ENCODE results near the gene HRCT1. TPM values are rescaled to one million over a fixed set of nuclear protein-coding genes. Genes with fewer than 3 reads are reported as not detected.

HRCT1 gene
- total RNA-seq, 5 donors from 2014 or later (not counting 1 experiment from before 2014, with no cell fraction given), result not detected

- H3K36me3 Mint-ChIP-seq, result no peaks in the 10 kb centered on the region
- ChIA-PET CTCF (interaction anchor here (0.6 to 0.9 kb wide), 3 partner anchors 20 to 36 kb away, joined by 3 to 5 read pairs (median 3); no protein-coding TSS in a partner anchor), POLR2A (interaction anchor here in 1 of 2 donors (0.6 kb wide), 1 partner anchor 238 kb away, joined by 5 read pairs; no protein-coding TSS in a partner anchor)
- peaks cover 0 to 15% of the 10 kb centered on the region in 2 experiments for H3K27me3 ChIP-seq (replicated peaks in 1 of 2; ENCODE audit: control insufficient read depth in 2 of 2, extremely low read depth in 1 of 2, insufficient read depth in 2 of 2, low read length in 1 of 2)
- H3K4me3 Mint-ChIP-seq, result no peak overlapping the region
- H3K36me3 ChIP-seq (ENCODE audit: control insufficient read depth in 2 of 2, extremely low read depth in 1 of 2, insufficient read depth in 1 of 2, low read length in 1 of 2), result no peaks in the 10 kb centered on the region
- no peak overlapping the region for H3K4me3 ChIP-seq (ENCODE audit: control insufficient read depth in 1 of 2, extremely low read depth in 1 of 2, low read length in 1 of 2)
- WGBS (ENCODE audit: insufficient coverage), result 100% methylated on average over 1 of the region's 2 CpGs
- ATAC-seq (replicated peaks in 1 of 4), result no peak
- H3K27me3 Mint-ChIP-seq, result peaks cover 4 to 18% of the 10 kb centered on the region in 2 donors
- no peak overlapping the region for H3K27ac ChIP-seq (ENCODE audit: low read length)
- H3K4me1 ChIP-seq (ENCODE audit: control insufficient read depth in 1 of 2, extremely low read depth in 1 of 2, insufficient read depth in 2 of 2, low read length in 2 of 2), result peaks cover 3% of the 10 kb centered on the region in 2 experiments
- H3K27ac Mint-ChIP-seq, result no peak overlapping the region
- no peaks in the 10 kb centered on the region for H3K9me3 Mint-ChIP-seq
- H3K9me3 ChIP-seq, result no peaks in the 10 kb centered on the region
- no peak for DNase-seq
- peaks cover 6 to 10% (median 6%) of the 10 kb centered on the region in 3 donors for H3K4me1 Mint-ChIP-seq
Observed at GRCh38 chr9:35899021-35899420, 7.0 kb upstream of the HRCT1 start.

DNA sequence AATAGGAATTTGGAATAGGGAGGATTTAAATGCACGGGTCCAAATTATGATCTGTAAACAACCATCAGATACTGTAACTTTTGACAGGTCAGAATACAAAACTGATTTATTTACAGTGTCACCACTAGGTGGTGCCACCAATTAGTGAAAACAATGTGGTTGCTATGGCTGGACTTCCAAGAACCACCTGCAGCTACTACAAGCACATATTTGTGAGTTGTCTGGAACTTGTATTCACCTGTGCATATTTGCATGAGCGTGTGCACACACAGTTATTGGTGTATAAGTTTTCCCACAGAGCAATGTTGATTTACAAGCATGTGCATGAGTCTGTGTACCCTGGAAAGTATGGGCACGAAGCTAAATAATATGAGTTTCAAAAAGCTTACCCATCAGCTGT is 3.0 kb upstream of the HRCT1 start:
- Histone ChIP-seq H3K27me3 (replicated peaks in 1 of 2; ENCODE audit: control insufficient read depth in 2 of 2, extremely low read depth in 1 of 2, insufficient read depth in 2 of 2, low read length in 1 of 2) (peaks cover 0 to 7% of the 10 kb centered on the region in 2 experiments), H3K27ac (ENCODE audit: low read length) (no peak overlapping the region), H3K4me3 (ENCODE audit: control insufficient read depth in 1 of 2, extremely low read depth in 1 of 2, low read length in 1 of 2) (no peak overlapping the region), H3K9me3 (no peaks in the 10 kb centered on the region), H3K4me1 (ENCODE audit: control insufficient read depth in 1 of 2, extremely low read depth in 1 of 2, insufficient read depth in 2 of 2, low read length in 2 of 2) (peaks cover 8 to 33% of the 10 kb centered on the region in 2 experiments), H3K36me3 (ENCODE audit: control insufficient read depth in 2 of 2, extremely low read depth in 1 of 2, insufficient read depth in 1 of 2, low read length in 1 of 2) (peaks cover 0 to 3% of the 10 kb centered on the region in 2 donors)
- ChIA-PET POLR2A (interaction anchor here in 1 of 2 donors (0.6 to 0.7 kb wide), 2 partner anchors 43 to 150 kb away, joined by 3 to 4 read pairs; no protein-coding TSS in a partner anchor), CTCF (interaction anchor here (0.6 to 2.2 kb wide), 14 partner anchors 9 to 120 kb away, joined by 3 to 20 read pairs (median 4); partner anchors contain the start of gene FAM221B (in 1 of the 2))
- peak; percentile 58 to 66 (median 59) for ATAC-seq (replicated peaks in 1 of 4)
- Mint-ChIP-seq H3K4me3 (no peak overlapping the region), H3K27ac (no peak overlapping the region), H3K9me3 (no peaks in the 10 kb centered on the region), H3K4me1 (peaks cover 23 to 40% (median 28%) of the 10 kb centered on the region in 3 donors), H3K27me3 (peaks cover 4 to 8% of the 10 kb centered on the region in 2 donors), H3K36me3 (no peaks in the 10 kb centered on the region)
- WGBS (ENCODE audit: insufficient coverage), result 50% methylated on average over 2 of the region's 3 CpGs
- peak in 15 of 35 experiments; percentile 13 to 75 (median 26) for DNase-seq

- no peak for ATAC-seq (replicated peaks in 1 of 4)
- no peaks in the 10 kb centered on the region for H3K36me3 Mint-ChIP-seq
- peaks cover 36 to 52% (median 41%) of the 10 kb centered on the region in 3 donors for H3K4me1 Mint-ChIP-seq
- Histone ChIP-seq H3K27ac (ENCODE audit: low read length) (no peak overlapping the region), H3K27me3 (replicated peaks in 1 of 2; ENCODE audit: control insufficient read depth in 2 of 2, extremely low read depth in 1 of 2, insufficient read depth in 2 of 2, low read length in 1 of 2) (peaks cover 0 to 7% of the 10 kb centered on the region in 2 experiments), H3K9me3 (no peaks in the 10 kb centered on the region), H3K4me3 (ENCODE audit: control insufficient read depth in 1 of 2, extremely low read depth in 1 of 2, low read length in 1 of 2) (no peak overlapping the region), H3K36me3 (ENCODE audit: control insufficient read depth in 2 of 2, extremely low read depth in 1 of 2, insufficient read depth in 1 of 2, low read length in 1 of 2) (peaks cover 0 to 3% of the 10 kb centered on the region in 2 donors), H3K4me1 (ENCODE audit: control insufficient read depth in 1 of 2, extremely low read depth in 1 of 2, insufficient read depth in 2 of 2, low read length in 2 of 2) (peaks cover 20 to 46% of the 10 kb centered on the region in 2 experiments)
- WGBS (ENCODE audit: insufficient coverage), result 100% methylated on average over 2 of the region's 8 CpGs
- no peak for DNase-seq
- ChIA-PET POLR2A (no interaction called here), CTCF (interaction anchor here (0.6 to 2.2 kb wide), 4 partner anchors 28 to 1488 kb away, joined by 3 to 14 read pairs (median 4); no protein-coding TSS in a partner anchor)
- H3K9me3 Mint-ChIP-seq, result no peaks in the 10 kb centered on the region
- no peak overlapping the region for H3K4me3 Mint-ChIP-seq
- no peak overlapping the region for H3K27ac Mint-ChIP-seq
- H3K27me3 Mint-ChIP-seq, result peaks cover 4 to 8% of the 10 kb centered on the region in 2 donors
Observed at GRCh38 chr9:35904338-35904737, 1.7 kb upstream of the HRCT1 start.

GRCh38 chr9:35905051-35905781 is 786 bp upstream of the HRCT1 start:
- H3K9me3 Mint-ChIP-seq, result no peaks in the 10 kb centered on the region
- H3K4me3 ChIP-seq (ENCODE audit: control insufficient read depth in 1 of 2, extremely low read depth in 1 of 2, low read length in 1 of 2), result no peak overlapping the region
- ChIA-PET CTCF (interaction anchor here (0.6 to 1.3 kb wide), 5 partner anchors 27 to 1489 kb away, joined by 3 to 8 read pairs (median 3); no protein-coding TSS in a partner anchor), POLR2A (no interaction called here)
- 78% methylated on average over 8 of the region's 8 CpGs for WGBS (ENCODE audit: insufficient coverage)
- H3K27me3 Mint-ChIP-seq, result peaks cover 4 to 8% of the 10 kb centered on the region in 2 donors
- ATAC-seq (replicated peaks in 1 of 4) (no peak), DNase-seq (no peak)
- H3K27ac Mint-ChIP-seq, result peak overlapping the region in 1 of 2 donors; percentile 6
- H3K9me3 ChIP-seq, result no peaks in the 10 kb centered on the region
- peaks cover 0 to 3% of the 10 kb centered on the region in 2 donors for H3K36me3 ChIP-seq (ENCODE audit: control insufficient read depth in 2 of 2, extremely low read depth in 1 of 2, insufficient read depth in 1 of 2, low read length in 1 of 2)
- no peaks in the 10 kb centered on the region for H3K36me3 Mint-ChIP-seq
- no peak overlapping the region for H3K27ac ChIP-seq (ENCODE audit: low read length)
- no peak overlapping the region for H3K4me3 Mint-ChIP-seq
- H3K4me1 Mint-ChIP-seq, result peaks cover 45 to 61% (median 46%) of the 10 kb centered on the region in 3 donors
- peaks cover 0 to 7% of the 10 kb centered on the region in 2 experiments for H3K27me3 ChIP-seq (replicated peaks in 1 of 2; ENCODE audit: control insufficient read depth in 2 of 2, extremely low read depth in 1 of 2, insufficient read depth in 2 of 2, low read length in 1 of 2)
- peaks cover 29 to 54% of the 10 kb centered on the region in 2 experiments for H3K4me1 ChIP-seq (ENCODE audit: control insufficient read depth in 1 of 2, extremely low read depth in 1 of 2, insufficient read depth in 2 of 2, low read length in 2 of 2)

DNA sequence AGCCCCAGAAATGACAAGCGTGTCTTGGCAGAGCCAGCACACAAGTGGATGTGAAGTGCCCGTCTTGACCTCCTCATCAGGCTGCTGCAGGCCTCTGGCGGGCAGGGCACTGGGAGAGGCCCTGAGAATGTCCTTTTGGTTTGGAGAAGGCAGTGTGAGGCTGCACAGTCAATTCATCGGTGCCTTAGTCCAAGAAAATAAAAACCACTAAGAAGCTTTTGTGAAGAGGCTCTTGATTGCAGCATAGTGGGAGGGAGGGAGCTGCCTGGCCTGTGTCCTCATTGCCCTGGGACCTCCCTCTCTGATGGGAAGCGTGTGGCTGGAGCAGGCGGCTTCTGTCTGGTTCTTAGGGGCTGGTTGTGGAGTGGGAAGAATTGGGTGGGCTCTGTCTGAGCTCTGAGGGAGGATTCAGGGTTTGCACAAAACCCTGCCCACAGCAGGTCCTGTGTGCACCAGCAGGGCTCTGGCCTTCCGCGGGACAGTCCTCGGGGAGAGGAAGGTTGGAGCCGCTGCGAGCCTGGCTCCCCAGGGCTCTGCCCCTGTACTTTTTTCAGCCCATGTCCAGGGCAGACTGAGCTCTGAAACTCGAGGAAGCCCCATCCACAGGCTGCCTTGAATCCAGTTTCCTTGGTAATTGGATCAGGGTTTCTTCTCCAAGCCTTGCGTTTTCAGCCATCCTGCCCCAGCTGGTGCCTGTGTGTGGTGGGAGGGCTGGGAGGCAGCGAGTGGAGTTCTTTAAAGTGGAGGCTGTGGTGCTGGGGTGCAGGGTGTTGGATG is 1.1 kb downstream of the HRCT1 start:
- POLR2A ChIA-PET, result no interaction called here

More for the DNA sequence above, 1.1 kb downstream of the HRCT1 start:
- H3K4me1 ChIP-seq (ENCODE audit: control insufficient read depth in 1 of 2, extremely low read depth in 1 of 2, insufficient read depth in 2 of 2, low read length in 2 of 2), result peaks cover 41 to 71% of the 10 kb centered on the region in 2 experiments
- H3K27ac ChIP-seq (ENCODE audit: low read length), result no peak overlapping the region
- H3K27me3 Mint-ChIP-seq, result peaks cover 0 to 4% of the 10 kb centered on the region in 2 donors
- peak overlapping the region; percentile 39 to 58 for H3K27ac Mint-ChIP-seq
- no peaks in the 10 kb centered on the region for H3K36me3 Mint-ChIP-seq
- peaks cover 63 to 79% (median 64%) of the 10 kb centered on the region in 3 donors for H3K4me1 Mint-ChIP-seq
- no peaks in the 10 kb centered on the region for H3K9me3 ChIP-seq
- DNase-seq (no peak), ATAC-seq (replicated peaks in 1 of 4) (no peak)
- H3K4me3 Mint-ChIP-seq, result peak overlapping the region in 1 of 3 donors; percentile 89
- 91% methylated on average over 11 of the region's 14 CpGs for WGBS (ENCODE audit: insufficient coverage)
- CTCF ChIA-PET, result no interaction called here
- H3K9me3 Mint-ChIP-seq, result no peaks in the 10 kb centered on the region
- peaks cover 0 to 3% of the 10 kb centered on the region in 2 donors for H3K36me3 ChIP-seq (ENCODE audit: control insufficient read depth in 2 of 2, extremely low read depth in 1 of 2, insufficient read depth in 1 of 2, low read length in 1 of 2)
- H3K27me3 ChIP-seq (replicated peaks in 1 of 2; ENCODE audit: control insufficient read depth in 2 of 2, extremely low read depth in 1 of 2, insufficient read depth in 2 of 2, low read length in 1 of 2), result peaks cover 0 to 3% of the 10 kb centered on the region in 2 experiments
- no peak overlapping the region for H3K4me3 ChIP-seq (ENCODE audit: control insufficient read depth in 1 of 2, extremely low read depth in 1 of 2, low read length in 1 of 2)

Data from T-cell (primary cell).